Germinal center (tissue), 1 donor: ENCODE results near the gene TBC1D22A.
A peak's percentile ranks its signal among the peaks of the same experiment; 100 is the strongest.

Source experiments
- DNase-seq: peaks from one replicate; pipeline ENCODE4 v3.0.0; 2012; ENCODE audit warnings: mixed read lengths, low spot score

TBC1D22A gene

GRCh38 chr22:46958191-46958590 is 195.7 kb downstream of the TBC1D22A start:
- DNase-seq: no peak

- DNase-seq: no peak
Measured at GRCh38 chr22:46958658-46959057, 196.2 kb downstream of the TBC1D22A start.

GRCh38 chr22:46959369-46959768 is 196.9 kb downstream of the TBC1D22A start:
- DNase-seq: no peak

GRCh38 chr22:46961591-46962295 is 199.3 kb downstream of the TBC1D22A start:
- DNase-seq: no peak

- DNase-seq: no peak
Measured at GRCh38 chr22:46962406-46962805, 200.0 kb downstream of the TBC1D22A start.

- no peak for DNase-seq
Measured at GRCh38 chr22:46963672-46964545, 201.5 kb downstream of the TBC1D22A start.

- DNase-seq: no peak
Measured at GRCh38 chr22:46964773-46965550, 202.5 kb downstream of the TBC1D22A start.

GRCh38 chr22:46965555-46966494 is 203.4 kb downstream of the TBC1D22A start:
- no peak for DNase-seq

- DNase-seq: no peak
Measured at GRCh38 chr22:46966495-46966845, 204.0 kb downstream of the TBC1D22A start.

GRCh38 chr22:46966846-46967245 is 204.4 kb downstream of the TBC1D22A start:
- DNase-seq: no peak

GRCh38 chr22:46967445-46968358 is 205.3 kb downstream of the TBC1D22A start:
- no peak for DNase-seq

- DNase-seq: no peak
Measured at GRCh38 chr22:46968359-46968740, 205.9 kb downstream of the TBC1D22A start.

- DNase-seq: no peak
Measured at GRCh38 chr22:46968848-46969247, 206.4 kb downstream of the TBC1D22A start.

- DNase-seq: no peak
Measured at GRCh38 chr22:46969491-46969890, 207.0 kb downstream of the TBC1D22A start.

- no peak for DNase-seq
Measured at GRCh38 chr22:46969961-46970360, 207.5 kb downstream of the TBC1D22A start.

GRCh38 chr22:46970411-46971098 is 208.1 kb downstream of the TBC1D22A start:
- no peak for DNase-seq

GRCh38 chr22:46971099-46971763 is 208.8 kb downstream of the TBC1D22A start:
- DNase-seq: peak; percentile 28

GRCh38 chr22:46971764-46972125 is 209.3 kb downstream of the TBC1D22A start:
- DNase-seq: no peak

GRCh38 chr22:46972256-46972655 is 209.8 kb downstream of the TBC1D22A start:
- no peak for DNase-seq
